Activated B cell treated with CpG ODN at 0.5 μM for 24 hours (primary cell): ENCODE measurements around the gene TOM1. TPM values are rescaled to one million over a fixed set of nuclear protein-coding genes. Genes with fewer than 3 reads are reported as not detected.
"Not testable (repeated sequence)": the region's sequence is repeated elsewhere in the genome, so short reads cannot be mapped to it uniquely, and the experiment has no call there.

ENCODE experiments used
- ATAC-seq: fragments of 200-7000 bp; cut with Tn5 transposase; one replicate; pipeline ENCODE4 v1.10.0; 2021; ENCODE audit warnings: low read depth, mild to moderate bottlenecking, moderate library complexity
- CTCF ChIA-PET: fragments of 350-600 bp; sonication (Branson Sonifier 250); formaldehyde crosslinking; loops from one replicate; lab custom pipeline; 2021; ENCODE audit warnings: antibody characterized with exemption; lab: Charles Lee
- POLR2A ChIA-PET: fragments of 350-600 bp; sonication (Branson Sonifier 250); formaldehyde crosslinking; loops from one replicate; lab custom pipeline; 2021; ENCODE audit warnings: antibody characterized with exemption; lab: Charles Lee
- DNase-seq: peaks from one replicate; pipeline ENCODE4 v3.0.0; 2022
- H3K27ac Mint-ChIP-seq: one replicate; pipeline ENCODE4 v1.8.0; 2020; ENCODE audit warnings: mixed read lengths
- H3K27me3 Mint-ChIP-seq: one replicate; pipeline ENCODE4 v1.8.0; 2021; ENCODE audit warnings: mixed read lengths
- H3K36me3 Mint-ChIP-seq: one replicate; pipeline ENCODE4 v1.8.0; 2021; ENCODE audit warnings: low read depth, mixed read lengths
- H3K4me1 Mint-ChIP-seq: one replicate; pipeline ENCODE4 v1.8.0; 2021; ENCODE audit warnings: mixed read lengths
- H3K4me3 Mint-ChIP-seq: one replicate; pipeline ENCODE4 v1.8.0; 2020; ENCODE audit warnings: mild to moderate bottlenecking, mixed read lengths
- H3K9me3 Mint-ChIP-seq: one replicate; pipeline ENCODE4 v1.8.0; 2020; ENCODE audit warnings: mixed read lengths
- CTCF ChIP-seq: fragments of 200-600 bp; IDR thresholded peaks from one replicate; pipeline ENCODE4 v1.8.0; 2022; ENCODE audit warnings: antibody characterized with exemption, mild to moderate bottlenecking
- intact Hi-C: fragments of 100-400 bp; cut with micrococcal nuclease; formaldehyde crosslinking; loops from one replicate; pipeline ENCODE4 v1.15.1; 2024
- total RNA-seq: library from RNA; stranded (reverse); gene quantifications from 2 replicates; pipeline ENCODE4 v1.2.3, GENCODE V29; 2022

The TOM1 gene
- total RNA-seq, 1 donor from 2014 or later = 40.8 TPM

GRCh38 chr22:35392357-35392756, 92.7 kb downstream of the TOM1 start:
- CTCF ChIA-PET = interaction anchor here (1.1 to 2.6 kb wide), 2 partner anchors 18 to 40 kb away, joined by 5 to 8 read pairs; no protein-coding TSS in a partner anchor
- H3K4me3 Mint-ChIP-seq = no peak overlapping the region
- peaks cover 37% of the 10 kb centered on the region for H3K4me1 Mint-ChIP-seq
- POLR2A ChIA-PET = interaction anchor here (0.6 to 2.4 kb wide), 8 partner anchors 11 to 836 kb away, joined by 3 to 9 read pairs (median 6); partner anchors contain the start of gene HMOX1
- H3K27me3 Mint-ChIP-seq = no peaks in the 10 kb centered on the region
- DNase-seq = no peak
- intact Hi-C loops = no loop called here
- H3K9me3 Mint-ChIP-seq = no peaks in the 10 kb centered on the region
- peak; percentile 74 for ATAC-seq
- H3K36me3 Mint-ChIP-seq = peaks cover 9% of the 10 kb centered on the region
- H3K27ac Mint-ChIP-seq = peak overlapping the region; percentile 70
- no peak for TF ChIP-seq CTCF

- peaks cover 9% of the 10 kb centered on the region for H3K36me3 Mint-ChIP-seq
- ChIA-PET CTCF (interaction anchor here (1.1 to 2.6 kb wide), 2 partner anchors 17 to 41 kb away, joined by 5 to 8 read pairs; no protein-coding TSS in a partner anchor), POLR2A (interaction anchor here (0.5 to 2.4 kb wide), 4 partner anchors 13 to 32 kb away, joined by 3 to 9 read pairs (median 7); no protein-coding TSS in a partner anchor)
- intact Hi-C loops = no loop called here
- H3K9me3 Mint-ChIP-seq = no peaks in the 10 kb centered on the region
- ATAC-seq = no peak
- H3K4me3 Mint-ChIP-seq = no peak overlapping the region
- DNase-seq = no peak
- peaks cover 41% of the 10 kb centered on the region for H3K4me1 Mint-ChIP-seq
- H3K27ac Mint-ChIP-seq = peak overlapping the region; percentile 53
- H3K27me3 Mint-ChIP-seq = no peaks in the 10 kb centered on the region
- TF ChIP-seq CTCF = no peak
These were observed 93.7 kb downstream of the TOM1 start for GRCh38 chr22:35393116-35394010.

GRCh38 chr22:35394011-35394312, 94.3 kb downstream of the TOM1 start:
- CTCF ChIA-PET = interaction anchor here (2.6 kb wide), 1 partner anchor 16 kb away, joined by 8 read pairs; no protein-coding TSS in a partner anchor
- Mint-ChIP-seq H3K27me3 (no peaks in the 10 kb centered on the region), H3K4me1 (peaks cover 44% of the 10 kb centered on the region), H3K36me3 (peaks cover 7% of the 10 kb centered on the region), H3K4me3 (no peak overlapping the region), H3K9me3 (no peaks in the 10 kb centered on the region), H3K27ac (peak overlapping the region; percentile 53)
- POLR2A ChIA-PET = no interaction called here
- no peak for DNase-seq
- no peak for ATAC-seq
- no peak for TF ChIP-seq CTCF
- intact Hi-C loops = no loop called here

- Mint-ChIP-seq H3K4me1 (peaks cover 55% of the 10 kb centered on the region), H3K36me3 (peaks cover 12% of the 10 kb centered on the region), H3K4me3 (no peak overlapping the region), H3K27ac (no peak overlapping the region), H3K9me3 (no peaks in the 10 kb centered on the region), H3K27me3 (no peaks in the 10 kb centered on the region)
- TF ChIP-seq CTCF = no peak
- ChIA-PET CTCF (interaction anchor here (0.7 to 2.6 kb wide), 2 partner anchors 15 to 36 kb away, joined by 3 to 8 read pairs; no protein-coding TSS in a partner anchor), POLR2A (interaction anchor here (0.6 to 4.0 kb wide), 3 partner anchors 15 to 23 kb away, joined by 4 to 39 read pairs (median 5); no protein-coding TSS in a partner anchor)
- ATAC-seq (no peak), DNase-seq (no peak)
- intact Hi-C loops = no loop called here
These were observed 95.3 kb downstream of the TOM1 start for GRCh38 chr22:35394810-35395563.

GRCh38 chr22:35396622-35397021, 96.9 kb downstream of the TOM1 start:
- ATAC-seq = not testable (repeated sequence)
- CTCF ChIA-PET = interaction anchor here (1.1 to 1.6 kb wide), 3 partner anchors 12 to 45 kb away, joined by 3 to 5 read pairs (median 4); no protein-coding TSS in a partner anchor

More at GRCh38 chr22:35396622-35397021, 96.9 kb downstream of the TOM1 start:
- H3K9me3 Mint-ChIP-seq, intact Hi-C loops, H3K27me3 Mint-ChIP-seq, DNase-seq: not testable (repeated sequence)
- Mint-ChIP-seq H3K36me3 (peaks cover 25% of the 10 kb centered on the region), H3K4me3 (peak overlapping the region; percentile 20), H3K4me1 (peaks cover 67% of the 10 kb centered on the region), H3K27ac (peak overlapping the region; percentile 86)
- POLR2A ChIA-PET = interaction anchor here (0.7 to 4.0 kb wide), 7 partner anchors 14 to 251 kb away, joined by 3 to 39 read pairs (median 10); partner anchors contain the start of genes APOL6 and HMOX1
